ENCODE results near the gene RFXAP.
A peak's percentile ranks its signal among the peaks of the same experiment; 100 is the strongest.
"Not testable (repeated sequence)": the region's sequence is repeated elsewhere in the genome, so short reads cannot be mapped to it uniquely, and the experiment has no call there.

Gene RFXAP

GRCh38 chr13:36818804-36819738 is at the start of gene RFXAP:
Gene RFXAP (plus strand): TSS chr13:36819222. CDS start chr13:36819358, 136 bp downstream.
- peak; percentile 89 for DNase-seq (ENCODE audit: low read depth)

- DNase-seq (ENCODE audit: low read depth) = no peak
Observed at GRCh38 chr13:36769545-36769944, 49.5 kb upstream of the RFXAP start.

DNA sequence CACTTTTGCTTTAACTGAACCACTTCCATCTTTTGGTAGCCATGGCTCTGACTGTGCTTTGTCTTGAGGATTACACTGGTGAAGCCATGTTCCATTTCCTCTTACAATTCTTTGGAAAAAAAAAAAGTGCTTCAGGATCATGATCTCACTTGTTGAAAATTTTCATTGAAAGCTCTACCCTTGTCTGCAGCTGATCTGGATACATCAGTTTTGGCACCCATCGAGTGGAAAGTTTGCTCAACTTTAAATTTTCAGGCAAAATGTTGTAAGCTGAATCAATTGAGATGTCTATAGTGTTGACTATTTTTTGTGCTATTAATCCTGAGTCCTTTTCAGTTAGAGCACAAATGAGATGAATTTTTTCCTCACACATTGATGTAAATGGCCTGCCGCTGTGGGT is 48.3 kb upstream of the RFXAP start:
- DNase-seq (ENCODE audit: low read depth) = no peak

DNA sequence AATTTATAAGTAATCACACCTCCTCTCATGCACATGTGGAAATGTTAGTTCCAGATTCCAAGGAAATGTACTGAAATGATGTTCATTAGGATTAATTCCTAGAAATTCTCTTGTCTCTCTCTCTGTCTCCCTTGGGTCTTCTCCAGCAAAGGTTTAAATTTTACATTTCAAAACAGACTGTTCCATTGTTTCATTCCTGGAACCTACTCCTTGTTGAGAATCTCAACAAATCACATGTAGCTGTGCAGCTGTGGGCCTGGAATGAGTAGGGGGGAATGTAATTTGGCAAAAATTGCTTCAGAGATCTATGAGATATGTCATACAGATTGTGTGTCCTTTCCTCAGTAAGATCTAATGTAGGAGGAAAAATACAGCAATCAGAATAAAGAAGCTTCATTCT is 46.2 kb upstream of the RFXAP start:
- no peak for DNase-seq (ENCODE audit: low read depth)

- DNase-seq (ENCODE audit: low read depth) = no peak
Observed at GRCh38 chr13:36774931-36775330, 44.1 kb upstream of the RFXAP start.

DNA sequence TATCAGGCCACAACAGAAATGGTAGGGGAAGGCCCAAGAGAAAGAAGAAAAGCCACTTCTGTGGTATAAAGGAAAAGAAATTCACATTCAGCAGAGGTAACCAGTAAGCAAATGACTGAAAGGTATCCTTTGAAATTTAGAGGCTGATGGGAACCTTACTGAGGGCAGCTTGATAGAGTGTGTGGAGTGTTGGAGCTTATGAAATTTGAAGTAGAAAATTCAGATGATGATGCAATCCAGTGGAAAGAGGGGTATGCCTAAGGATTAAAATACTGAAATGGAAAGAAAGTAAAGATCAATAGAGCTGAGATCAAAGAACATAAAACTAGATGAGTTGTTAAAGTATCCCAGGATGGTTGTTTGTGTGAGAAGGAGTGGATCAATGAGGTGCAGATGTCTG is 42.8 kb upstream of the RFXAP start:
- no peak for DNase-seq (ENCODE audit: low read depth)

GRCh38 chr13:36778083-36778671 is 40.8 kb upstream of the RFXAP start:
- DNase-seq (ENCODE audit: low read depth) = no peak

DNA sequence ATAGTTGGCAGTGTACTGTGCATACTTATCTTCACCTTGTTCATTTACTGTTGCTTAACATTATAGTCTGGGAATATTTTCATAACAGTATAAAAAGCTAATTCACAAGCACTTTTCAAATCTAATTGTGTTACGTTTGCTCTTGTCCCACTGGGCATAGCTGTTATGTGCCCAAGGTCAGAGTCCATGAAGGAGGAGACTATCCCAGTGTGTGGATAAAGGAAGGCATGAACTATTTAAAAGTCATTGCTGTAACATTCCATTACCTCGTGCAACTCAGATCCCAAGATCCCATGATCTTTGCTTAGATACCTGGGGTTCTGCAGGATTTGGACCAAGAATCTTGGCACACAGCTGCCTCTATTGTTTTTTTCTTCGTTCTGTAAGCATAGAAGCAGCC is 35.1 kb upstream of the RFXAP start:
- DNase-seq (ENCODE audit: low read depth) = no peak

DNA sequence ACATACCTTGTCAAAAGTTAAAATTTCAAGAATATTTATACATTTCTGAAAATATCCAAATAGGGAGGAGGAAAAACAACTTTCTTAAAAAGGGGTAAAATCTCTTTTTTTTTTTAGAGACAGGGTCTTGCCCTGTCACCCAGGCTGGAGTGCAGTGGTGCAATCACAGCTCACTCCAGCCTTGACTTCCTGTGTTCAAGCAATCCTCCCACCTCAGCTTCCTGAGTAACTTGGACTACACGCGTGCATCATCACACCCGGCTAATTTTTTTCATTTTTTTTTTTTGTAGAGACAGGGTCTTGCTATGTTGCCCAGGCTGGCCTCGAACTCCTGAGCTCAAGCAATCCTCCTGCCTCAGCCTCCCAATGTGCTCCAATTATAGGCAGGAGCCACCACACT is 32.8 kb upstream of the RFXAP start:
- DNase-seq (ENCODE audit: low read depth) = not testable (repeated sequence)

DNA sequence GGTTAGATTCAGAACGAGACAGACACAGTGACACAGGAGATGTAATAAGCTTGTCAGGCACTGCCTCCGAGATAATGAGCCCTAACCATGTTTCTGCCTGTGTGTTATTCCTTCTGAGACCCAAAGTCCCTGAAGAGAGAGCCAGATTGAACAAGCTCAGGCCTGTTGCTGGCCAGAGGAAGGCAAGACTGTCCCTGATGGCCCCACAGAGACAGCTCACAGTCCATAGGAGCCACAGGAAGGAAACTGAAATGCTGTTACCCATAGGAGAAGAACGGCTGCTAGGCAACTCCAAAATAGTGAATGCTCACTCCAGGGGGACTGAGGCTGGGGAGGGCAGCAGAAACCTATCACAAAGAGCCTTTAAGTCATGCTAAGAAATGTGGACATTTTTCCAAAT is 31.8 kb upstream of the RFXAP start:
- DNase-seq (ENCODE audit: low read depth) = no peak

- DNase-seq (ENCODE audit: low read depth) = no peak
Observed at GRCh38 chr13:36788276-36788675, 30.7 kb upstream of the RFXAP start.

DNA sequence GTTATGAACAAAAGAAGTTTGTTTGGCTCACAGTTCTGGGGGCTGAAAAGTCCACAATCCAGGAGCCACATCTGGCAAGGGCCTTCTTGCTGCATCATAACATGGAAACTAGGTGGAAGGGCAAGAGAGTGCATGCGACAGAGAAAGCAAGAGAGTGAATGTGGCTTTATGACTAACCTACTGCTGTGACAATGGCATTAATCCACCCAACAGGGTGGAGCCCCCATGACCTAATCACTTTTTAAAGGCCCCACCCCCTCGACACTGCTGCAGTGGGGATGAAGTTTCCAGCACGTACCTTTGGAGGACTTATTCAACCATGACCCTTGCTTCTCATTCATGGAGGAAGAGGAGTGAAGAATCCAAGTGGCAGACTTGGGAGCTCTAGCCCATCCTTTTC is 30.0 kb upstream of the RFXAP start:
- DNase-seq (ENCODE audit: low read depth) = no peak

- DNase-seq (ENCODE audit: low read depth) = no peak
Observed at GRCh38 chr13:36789730-36790129, 29.3 kb upstream of the RFXAP start.

- DNase-seq (ENCODE audit: low read depth) = no peak
Observed at GRCh38 chr13:36794706-36795105, 24.3 kb upstream of the RFXAP start.

- no peak for DNase-seq (ENCODE audit: low read depth)
Observed at GRCh38 chr13:36795463-36795862, 23.6 kb upstream of the RFXAP start.

DNA sequence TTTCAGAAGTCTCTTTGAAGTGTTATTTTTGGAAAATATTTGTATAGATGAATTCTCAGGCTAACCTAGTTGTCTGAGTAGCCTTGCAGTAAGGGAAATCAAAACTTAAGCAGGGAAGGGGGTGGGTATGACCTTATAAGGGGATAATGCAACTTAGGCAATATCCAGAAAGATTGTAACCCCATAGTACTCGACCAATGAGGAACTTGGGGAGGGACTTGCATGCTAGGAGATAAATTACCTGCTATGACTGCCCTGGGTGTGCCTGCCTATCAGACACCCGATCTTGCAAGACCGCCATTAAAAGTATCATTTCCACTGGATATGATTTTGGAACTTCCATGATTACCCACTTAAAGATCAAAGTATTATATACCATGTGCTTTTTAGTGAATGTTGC is 23.0 kb upstream of the RFXAP start:
- no peak for DNase-seq (ENCODE audit: low read depth)

GRCh38 chr13:36801035-36801434 is 18.0 kb upstream of the RFXAP start:
- no peak for DNase-seq (ENCODE audit: low read depth)

DNA sequence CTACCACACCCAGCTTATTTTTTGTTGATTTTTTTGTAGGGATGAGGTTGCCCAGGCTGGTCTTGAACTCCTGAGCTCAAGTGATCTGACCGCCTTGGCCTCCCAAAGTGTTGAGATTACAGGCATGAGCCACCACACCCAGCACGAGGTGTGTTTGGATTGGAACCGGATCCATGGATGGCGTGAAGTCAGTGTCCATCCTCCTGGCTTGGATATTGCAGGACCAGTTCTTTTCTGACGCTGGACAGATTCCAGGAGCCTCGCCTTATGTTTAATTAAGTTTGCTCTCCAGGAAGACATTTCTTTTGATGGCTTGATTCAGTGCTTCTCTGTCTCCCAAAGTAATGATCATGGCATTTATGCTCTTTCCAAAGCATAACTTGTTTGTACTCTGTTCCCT is 14.4 kb upstream of the RFXAP start:
- DNase-seq (ENCODE audit: low read depth) = no peak

- DNase-seq (ENCODE audit: low read depth) = no peak
Observed at GRCh38 chr13:36806102-36806501, 12.9 kb upstream of the RFXAP start.

GRCh38 chr13:36807616-36808015 is 11.4 kb upstream of the RFXAP start:
- DNase-seq (ENCODE audit: low read depth) = no peak

DNA sequence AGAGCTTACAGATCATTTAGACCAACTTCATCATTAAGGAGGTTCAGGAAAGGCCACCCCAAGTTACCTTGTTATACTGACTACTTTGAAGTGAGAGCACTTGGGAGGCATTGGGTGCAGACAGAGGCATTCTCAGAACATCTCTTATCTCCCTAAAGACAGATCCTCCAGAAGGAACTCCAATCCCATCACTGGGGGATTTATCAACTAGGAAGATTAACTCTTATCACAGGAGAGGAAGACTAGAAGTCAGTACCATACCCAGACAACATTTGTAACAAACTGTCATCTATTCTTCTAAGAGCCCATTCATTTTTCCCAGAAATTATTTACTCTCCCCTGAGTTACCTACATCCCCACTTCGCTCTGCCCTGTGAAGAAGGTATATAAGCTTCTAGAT is 5.8 kb upstream of the RFXAP start:
- DNase-seq (ENCODE audit: low read depth) = no peak

DNA sequence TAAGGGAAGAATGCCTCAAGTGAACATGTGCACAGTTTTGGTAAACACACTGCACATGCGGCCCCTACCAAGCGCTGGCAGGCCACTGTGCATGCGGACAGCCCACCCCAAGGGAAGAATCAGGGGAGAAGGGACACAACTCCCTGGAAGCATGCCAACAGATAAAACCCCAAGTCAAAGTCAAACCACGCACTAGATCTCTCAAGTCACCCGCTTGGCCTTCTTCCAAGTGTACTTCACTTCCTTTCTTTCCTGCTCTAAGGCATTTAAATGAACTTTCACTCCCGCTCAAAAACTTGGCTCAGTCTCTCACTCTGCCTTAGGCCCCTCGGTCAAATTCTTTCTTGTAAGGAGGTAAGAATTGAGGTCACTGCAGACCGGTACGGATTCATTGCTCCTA is 4.6 kb upstream of the RFXAP start:
- DNase-seq (ENCODE audit: low read depth) = no peak

- no peak for DNase-seq (ENCODE audit: low read depth)
Observed at GRCh38 chr13:36815062-36815461, 4.0 kb upstream of the RFXAP start.
